ENCODE data around the gene COPS7A.
A peak's percentile ranks its signal among the peaks of the same experiment; 100 is the strongest.
"Not testable (repeated sequence)": the region's sequence is repeated elsewhere in the genome, so short reads cannot be mapped to it uniquely, and the experiment has no call there.

The COPS7A gene

GRCh38 chr12:6703631-6704030 is 20.2 kb upstream of the COPS7A start:
- DNase-seq, result no peak

- not testable (repeated sequence) for DNase-seq
These were observed 15.5 kb upstream of the COPS7A start for GRCh38 chr12:6708351-6708750.

GRCh38 chr12:6708960-6709394 is 14.9 kb upstream of the COPS7A start:
- DNase-seq, result peak in 1 of 5 donors; percentile 24

- DNase-seq, result not testable (repeated sequence)
These were observed 7.6 kb upstream of the COPS7A start for GRCh38 chr12:6716031-6716873.

GRCh38 chr12:6716874-6717437 is 6.9 kb upstream of the COPS7A start:
- DNase-seq, result no peak

- DNase-seq, result no peak
These were observed 983 bp upstream of the COPS7A start for GRCh38 chr12:6722863-6723262.

- peak in 1 of 5 donors; percentile 5 for DNase-seq
These were observed 557 bp downstream of the COPS7A start for GRCh38 chr12:6724409-6724797.

- DNase-seq, result no peak
These were observed 1.5 kb downstream of the COPS7A start for GRCh38 chr12:6725350-6725749.

- no peak for DNase-seq
These were observed 5.3 kb downstream of the COPS7A start for GRCh38 chr12:6729186-6729585.

GRCh38 chr12:6730169-6730568 is 6.3 kb downstream of the COPS7A start:
- DNase-seq, result no peak

GRCh38 chr12:6734506-6735387 is 10.9 kb downstream of the COPS7A start:
- no peak for DNase-seq

GRCh38 chr12:6735448-6736191 is 11.8 kb downstream of the COPS7A start:
- DNase-seq, result peak in 2 of 5 donors; percentile 21 to 36

GRCh38 chr12:6736754-6737153 is 12.9 kb downstream of the COPS7A start:
- DNase-seq, result no peak

- not testable (repeated sequence) for DNase-seq
These were observed 18.2 kb downstream of the COPS7A start for GRCh38 chr12:6742080-6742479.

GRCh38 chr12:6742834-6743233 is 19.0 kb downstream of the COPS7A start:
- DNase-seq, result no peak

- DNase-seq, result not testable (repeated sequence)
These were observed 19.5 kb downstream of the COPS7A start for GRCh38 chr12:6743300-6743699.

- DNase-seq, result peak in 1 of 5 donors; percentile 54
These were observed 22.1 kb downstream of the COPS7A start for GRCh38 chr12:6745741-6746525.

GRCh38 chr12:6747216-6747615 is 23.4 kb downstream of the COPS7A start:
- DNase-seq, result no peak

GRCh38 chr12:6748761-6749160 is 24.9 kb downstream of the COPS7A start:
- no peak for DNase-seq

- no peak for DNase-seq
These were observed 26.7 kb downstream of the COPS7A start for GRCh38 chr12:6750506-6750905.

- no peak for DNase-seq
These were observed 27.9 kb downstream of the COPS7A start for GRCh38 chr12:6751767-6752166.
